ENCODE data around the gene TMEM119.

- TF ChIP-seq CTCF (IDR thresholded peaks at IDR 0.05) (no peak), POLR2A (IDR thresholded peaks at IDR 0.05) (no peak)
Measured at GRCh38 chr12:108597559-108598471, at the start of gene TMEM119.
